ENCODE data around the gene FMNL2.
"Not testable (repeated sequence)": the region's sequence is repeated elsewhere in the genome, so short reads cannot be mapped to it uniquely, and the experiment has no call there.

The FMNL2 gene

GRCh38 chr2:152376385-152376784, 41.4 kb downstream of the FMNL2 start:
- no peak for DNase-seq (ENCODE audit: low read depth in 2 of 2)

- no peak for DNase-seq (ENCODE audit: low read depth in 2 of 2)
Measured at GRCh38 chr2:152376968-152377367, 42.0 kb downstream of the FMNL2 start.

- no peak for DNase-seq (ENCODE audit: low read depth in 2 of 2)
Measured at GRCh38 chr2:152379089-152379488, 44.1 kb downstream of the FMNL2 start.

GRCh38 chr2:152380261-152381055, 45.5 kb downstream of the FMNL2 start:
- DNase-seq (ENCODE audit: low read depth in 2 of 2), result no peak

GRCh38 chr2:152383702-152384101, 48.7 kb downstream of the FMNL2 start:
- DNase-seq (ENCODE audit: low read depth in 2 of 2), result no peak

- no peak for DNase-seq (ENCODE audit: low read depth in 2 of 2)
Measured at GRCh38 chr2:152384992-152385391, 50.0 kb downstream of the FMNL2 start.

- no peak for DNase-seq (ENCODE audit: low read depth in 2 of 2)
Measured at GRCh38 chr2:152385650-152386049, 50.7 kb downstream of the FMNL2 start.

- DNase-seq (ENCODE audit: low read depth in 2 of 2), result no peak
Measured at GRCh38 chr2:152386266-152386665, 51.3 kb downstream of the FMNL2 start.

- no peak for DNase-seq (ENCODE audit: low read depth in 2 of 2)
Measured at GRCh38 chr2:152387041-152387440, 52.1 kb downstream of the FMNL2 start.

GRCh38 chr2:152388269-152388668, 53.3 kb downstream of the FMNL2 start:
- DNase-seq (ENCODE audit: low read depth in 2 of 2), result not testable (repeated sequence)

GRCh38 chr2:152389483-152389882, 54.5 kb downstream of the FMNL2 start:
- DNase-seq (ENCODE audit: low read depth in 2 of 2), result no peak

GRCh38 chr2:152390837-152391236, 55.9 kb downstream of the FMNL2 start:
- DNase-seq (ENCODE audit: low read depth in 2 of 2), result no peak

GRCh38 chr2:152391318-152391717, 56.3 kb downstream of the FMNL2 start:
- no peak for DNase-seq (ENCODE audit: low read depth in 2 of 2)

- no peak for DNase-seq (ENCODE audit: low read depth in 2 of 2)
Measured at GRCh38 chr2:152393377-152393776, 58.4 kb downstream of the FMNL2 start.

GRCh38 chr2:152394326-152394725, 59.4 kb downstream of the FMNL2 start:
- DNase-seq (ENCODE audit: low read depth in 2 of 2), result no peak

GRCh38 chr2:152395103-152395502, 60.1 kb downstream of the FMNL2 start:
- no peak for DNase-seq (ENCODE audit: low read depth in 2 of 2)

- no peak for DNase-seq (ENCODE audit: low read depth in 2 of 2)
Measured at GRCh38 chr2:152395572-152395971, 60.6 kb downstream of the FMNL2 start.

- DNase-seq (ENCODE audit: low read depth in 2 of 2), result no peak
Measured at GRCh38 chr2:152396051-152396511, 61.1 kb downstream of the FMNL2 start.

- DNase-seq (ENCODE audit: low read depth in 2 of 2), result no peak
Measured at GRCh38 chr2:152396763-152397162, 61.8 kb downstream of the FMNL2 start.

GRCh38 chr2:152399003-152399402, 64.0 kb downstream of the FMNL2 start:
- no peak for DNase-seq (ENCODE audit: low read depth in 2 of 2)

- DNase-seq (ENCODE audit: low read depth in 2 of 2), result no peak
Measured at GRCh38 chr2:152400607-152401214, 65.7 kb downstream of the FMNL2 start.

GRCh38 chr2:152402780-152403759, 68.1 kb downstream of the FMNL2 start:
- DNase-seq (ENCODE audit: low read depth in 2 of 2), result no peak

All from activated CD8-positive, alpha-beta memory T cell treated with anti-CD3 and anti-CD28 coated beads for 4 hours (primary cell).